Measurements from ENCODE around the gene B3GNT3.
"Not testable (repeated sequence)": the region's sequence is repeated elsewhere in the genome, so short reads cannot be mapped to it uniquely, and the experiment has no call there.

B3GNT3 gene

GRCh38 chr19:17798599-17798998 is 3.7 kb downstream of the B3GNT3 start:
- not testable (repeated sequence) for DNase-seq

GRCh38 chr19:17802137-17802858 is 7.4 kb downstream of the B3GNT3 start:
- DNase-seq: no peak

DNA sequence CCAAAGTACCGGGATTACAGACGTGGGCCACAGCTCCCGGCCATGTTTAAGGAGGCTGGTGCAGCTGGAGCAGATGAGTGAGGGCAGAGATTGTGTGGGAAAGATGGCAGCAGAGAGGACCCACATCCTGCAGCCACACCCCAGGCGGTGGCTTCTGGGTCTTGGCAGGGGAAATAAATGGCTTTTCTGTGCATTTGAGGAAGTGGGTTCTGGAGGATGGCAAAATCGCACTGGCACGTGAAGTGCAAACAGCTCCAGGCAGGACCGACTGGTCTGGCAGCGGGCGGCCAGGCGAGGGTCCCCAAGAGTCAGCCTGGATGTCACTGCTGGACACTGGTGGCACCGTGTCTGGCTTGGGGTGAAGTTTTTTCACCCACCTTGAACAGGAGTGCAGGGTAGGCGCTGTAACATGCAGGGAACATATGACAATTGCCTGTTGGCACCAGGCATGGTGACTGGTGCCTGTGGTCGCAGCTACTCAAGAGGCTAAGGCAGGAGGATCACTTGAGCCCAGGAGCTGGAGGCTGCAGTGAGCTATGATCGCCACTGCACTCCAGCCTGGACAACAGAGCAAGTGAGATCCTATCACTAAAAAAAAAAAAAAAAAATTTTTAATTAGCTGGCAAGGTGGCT is 8.4 kb downstream of the B3GNT3 start:
- no peak for DNase-seq

- no peak for DNase-seq
Measured at GRCh38 chr19:17805427-17805826, 10.5 kb downstream of the B3GNT3 start.

DNA sequence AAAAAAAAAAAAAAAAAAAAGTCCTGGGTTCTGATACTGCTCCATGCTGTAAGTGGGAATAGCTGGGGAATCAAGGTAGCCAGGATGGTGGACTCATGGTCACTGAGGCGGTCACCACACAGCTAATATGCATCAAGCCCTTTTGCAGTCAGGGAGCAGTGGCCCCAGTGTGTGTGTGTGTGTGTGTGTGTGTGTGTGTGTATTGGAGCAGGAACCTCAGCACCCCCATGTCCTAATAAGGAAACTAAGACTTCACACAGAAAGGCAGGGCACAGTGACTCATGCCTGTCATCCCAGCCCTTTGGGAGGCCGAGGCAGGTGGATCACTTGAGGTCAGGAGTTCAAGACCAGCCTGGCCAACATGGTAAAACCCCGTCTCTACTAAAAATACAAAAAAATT is 12.0 kb downstream of the B3GNT3 start:
- DNase-seq: no peak

DNA sequence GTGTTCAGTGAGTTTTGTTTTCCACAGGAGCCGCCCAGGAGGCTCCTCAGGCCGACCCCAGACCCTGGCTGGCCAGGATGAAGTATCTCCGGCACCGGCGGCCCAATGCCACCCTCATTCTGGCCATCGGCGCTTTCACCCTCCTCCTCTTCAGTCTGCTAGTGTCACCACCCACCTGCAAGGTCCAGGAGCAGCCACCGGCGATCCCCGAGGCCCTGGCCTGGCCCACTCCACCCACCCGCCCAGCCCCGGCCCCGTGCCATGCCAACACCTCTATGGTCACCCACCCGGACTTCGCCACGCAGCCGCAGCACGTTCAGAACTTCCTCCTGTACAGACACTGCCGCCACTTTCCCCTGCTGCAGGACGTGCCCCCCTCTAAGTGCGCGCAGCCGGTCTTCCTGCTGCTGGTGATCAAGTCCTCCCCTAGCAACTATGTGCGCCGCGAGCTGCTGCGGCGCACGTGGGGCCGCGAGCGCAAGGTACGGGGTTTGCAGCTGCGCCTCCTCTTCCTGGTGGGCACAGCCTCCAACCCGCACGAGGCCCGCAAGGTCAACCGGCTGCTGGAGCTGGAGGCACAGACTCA is 12.9 kb downstream of the B3GNT3 start:
- DNase-seq: no peak

- no peak for DNase-seq
Measured at GRCh38 chr19:17811103-17811502, 16.2 kb downstream of the B3GNT3 start.

DNA sequence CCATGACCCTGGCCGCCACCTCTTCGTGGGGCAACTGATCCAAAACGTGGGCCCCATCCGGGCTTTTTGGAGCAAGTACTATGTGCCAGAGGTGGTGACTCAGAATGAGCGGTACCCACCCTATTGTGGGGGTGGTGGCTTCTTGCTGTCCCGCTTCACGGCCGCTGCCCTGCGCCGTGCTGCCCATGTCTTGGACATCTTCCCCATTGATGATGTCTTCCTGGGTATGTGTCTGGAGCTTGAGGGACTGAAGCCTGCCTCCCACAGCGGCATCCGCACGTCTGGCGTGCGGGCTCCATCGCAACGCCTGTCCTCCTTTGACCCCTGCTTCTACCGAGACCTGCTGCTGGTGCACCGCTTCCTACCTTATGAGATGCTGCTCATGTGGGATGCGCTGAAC is 16.7 kb downstream of the B3GNT3 start:
- DNase-seq: no peak

- no peak for DNase-seq
Measured at GRCh38 chr19:17812099-17812498, 17.2 kb downstream of the B3GNT3 start.

GRCh38 chr19:17817668-17818363 is 22.9 kb downstream of the B3GNT3 start:
- DNase-seq: no peak

DNA sequence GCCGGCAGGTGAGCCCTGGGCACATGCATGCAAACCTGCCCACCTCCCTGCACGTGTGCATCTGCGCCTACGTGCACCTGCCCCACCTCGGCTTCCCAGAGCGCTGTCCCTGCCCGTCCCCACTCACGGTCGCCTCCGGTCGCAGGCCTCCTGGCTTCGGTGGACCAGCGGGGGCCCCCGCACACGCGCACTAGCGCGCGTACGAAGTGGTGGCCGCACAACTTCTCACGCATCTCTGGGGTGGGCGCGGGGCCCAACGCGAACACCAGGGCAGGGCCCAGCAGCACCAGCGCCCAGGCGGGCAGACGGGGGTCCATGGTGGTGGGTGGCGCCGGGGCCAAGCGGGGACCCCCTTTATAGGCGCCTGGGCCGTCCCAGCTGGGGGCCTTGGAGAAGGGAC is 26.3 kb downstream of the B3GNT3 start, which contains the start of gene INSL3:
TSS of gene INSL3 (minus strand) at position 330 of the 400 bp plus-strand sequence. CDS start at position 317, 13 bp downstream.
- no peak for DNase-seq

- DNase-seq: no peak
Measured at GRCh38 chr19:17824339-17824738, 29.4 kb downstream of the B3GNT3 start.

GRCh38 chr19:17826508-17827056 is 31.6 kb downstream of the B3GNT3 start:
- DNase-seq: no peak

DNA sequence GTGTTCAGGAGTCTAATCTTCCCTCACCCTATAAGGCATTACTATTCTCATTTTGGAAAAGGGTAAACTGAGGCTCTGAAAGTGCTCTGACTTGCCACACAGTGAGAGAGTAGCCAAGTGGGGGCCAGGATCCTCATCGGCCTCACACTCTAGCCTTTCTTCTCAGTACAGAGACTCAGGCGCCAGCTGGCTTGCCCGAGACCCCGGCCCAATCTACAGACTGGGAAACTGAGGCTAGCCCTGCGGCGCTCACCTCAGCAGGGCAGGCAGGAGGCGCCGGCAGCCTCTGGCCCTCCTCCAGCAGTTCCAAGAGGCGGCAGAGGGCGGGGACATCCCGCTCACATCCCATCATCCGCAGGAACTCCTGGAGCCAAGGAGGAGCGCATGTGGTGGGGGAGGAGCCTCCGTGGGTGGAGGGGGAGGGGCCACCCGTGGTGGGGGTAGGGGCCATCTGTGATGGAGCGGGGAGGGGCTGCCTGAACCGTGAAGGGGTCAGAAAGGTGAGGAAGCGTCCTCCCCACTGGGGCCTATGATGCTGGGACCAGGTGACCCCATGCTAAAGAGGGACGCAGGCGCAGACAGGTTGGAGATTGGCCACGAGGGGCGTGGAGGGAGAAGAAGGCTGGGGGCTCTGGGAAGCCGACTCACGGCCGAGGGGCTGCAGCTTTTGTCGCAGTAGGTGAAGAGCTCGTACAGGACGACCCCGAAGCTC is 35.1 kb downstream of the B3GNT3 start:
- DNase-seq: no peak

- no peak for DNase-seq
Measured at GRCh38 chr19:17830567-17831418, 35.9 kb downstream of the B3GNT3 start.

DNA sequence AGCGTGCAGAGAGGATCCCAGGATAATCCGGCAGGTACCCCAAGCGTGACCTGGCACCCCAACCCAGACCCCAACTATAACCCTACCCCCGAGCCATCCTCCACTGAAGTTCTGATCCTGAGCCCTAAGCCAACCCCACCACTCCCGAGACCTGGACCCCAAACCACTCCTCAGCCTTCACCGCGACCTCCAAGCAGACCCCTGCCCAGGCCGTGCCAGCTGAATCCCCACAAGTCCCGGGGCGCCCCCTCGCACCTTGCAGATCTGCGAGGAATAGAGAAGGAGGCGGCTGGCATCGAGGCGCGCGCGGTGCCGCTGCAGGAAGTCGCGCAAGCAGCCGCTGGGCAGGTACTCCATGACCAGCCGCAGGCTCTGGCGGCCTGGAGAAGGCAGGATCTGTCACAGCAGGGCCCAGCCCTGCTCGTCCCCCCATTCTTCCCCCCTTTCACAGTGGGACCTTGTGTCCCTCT is 36.5 kb downstream of the B3GNT3 start:
- DNase-seq: no peak

DNA sequence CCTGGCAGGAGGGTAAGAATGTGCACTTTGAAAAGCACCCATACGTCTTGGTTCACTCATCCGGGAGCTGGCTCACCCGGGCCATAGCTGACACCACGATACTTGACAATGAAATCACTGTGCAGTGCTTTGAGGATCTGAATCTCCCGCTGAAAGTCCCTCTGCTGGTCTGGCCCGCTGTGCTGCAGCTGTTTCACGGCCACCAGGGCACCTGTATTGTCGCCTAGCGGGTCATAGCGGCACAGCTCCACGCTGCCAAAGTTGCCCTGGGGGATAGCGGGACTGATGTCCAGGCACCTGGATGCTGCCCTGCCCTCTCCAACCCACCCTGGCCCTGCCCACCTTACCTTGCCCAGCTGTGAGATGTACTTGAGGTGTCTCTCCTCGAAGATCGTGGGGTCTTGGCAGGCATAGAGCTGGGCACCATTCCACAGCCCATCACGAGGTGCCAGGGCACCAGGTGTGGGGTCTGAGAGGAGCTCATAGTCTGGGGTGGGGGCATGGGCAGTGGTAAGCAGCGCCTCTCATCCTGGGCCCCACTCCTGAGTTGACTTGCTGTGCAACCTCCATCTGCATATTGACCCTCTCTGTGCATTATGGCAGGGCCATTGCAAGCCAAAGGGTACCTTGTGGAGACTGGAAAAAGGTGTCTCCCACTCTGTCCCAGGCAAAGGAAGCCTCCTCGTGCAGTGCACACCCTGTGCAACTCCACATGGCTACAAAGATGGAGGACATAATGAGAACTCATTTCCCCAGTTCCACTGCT is 37.7 kb downstream of the B3GNT3 start:
- no peak for DNase-seq

DNA sequence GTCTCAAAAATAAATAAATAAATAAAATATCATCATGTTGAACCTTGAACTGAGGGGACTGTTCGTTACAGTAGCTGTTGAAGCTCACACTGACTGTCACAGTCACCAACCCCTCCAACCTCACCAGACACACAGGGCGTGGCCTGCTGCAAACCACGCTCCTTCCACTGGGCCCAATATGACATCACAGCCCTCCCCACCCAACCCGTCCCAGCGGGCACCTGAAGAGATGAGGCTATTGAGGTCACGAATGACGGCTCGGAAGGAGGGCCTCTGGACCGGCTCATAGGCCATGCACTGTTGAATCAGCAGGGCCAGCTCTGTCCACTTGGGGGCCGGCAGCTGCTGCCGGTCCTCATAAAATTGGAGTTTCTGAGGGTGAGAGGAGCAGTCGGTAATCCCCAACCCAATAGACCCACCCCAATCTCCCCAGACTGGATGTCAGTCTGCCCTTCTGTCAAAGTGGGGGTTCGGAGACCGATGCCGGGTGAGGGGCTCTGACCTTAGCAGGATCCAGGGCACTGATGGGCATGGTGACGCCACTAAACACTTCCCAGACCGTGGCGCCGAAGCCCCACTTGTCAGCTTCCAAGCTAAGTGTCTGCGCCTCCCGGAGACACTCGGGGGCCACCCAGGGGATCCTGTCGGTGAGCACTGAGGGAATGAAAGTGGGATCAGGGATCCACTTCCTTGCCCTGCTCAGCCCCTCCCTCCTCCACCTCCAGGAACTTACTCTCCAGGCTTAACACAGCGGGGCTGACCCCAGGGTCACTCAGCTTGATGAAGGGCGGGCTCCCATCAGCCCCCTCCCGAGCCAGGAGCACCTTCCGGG is 39.6 kb downstream of the B3GNT3 start:
- no peak for DNase-seq

DNA sequence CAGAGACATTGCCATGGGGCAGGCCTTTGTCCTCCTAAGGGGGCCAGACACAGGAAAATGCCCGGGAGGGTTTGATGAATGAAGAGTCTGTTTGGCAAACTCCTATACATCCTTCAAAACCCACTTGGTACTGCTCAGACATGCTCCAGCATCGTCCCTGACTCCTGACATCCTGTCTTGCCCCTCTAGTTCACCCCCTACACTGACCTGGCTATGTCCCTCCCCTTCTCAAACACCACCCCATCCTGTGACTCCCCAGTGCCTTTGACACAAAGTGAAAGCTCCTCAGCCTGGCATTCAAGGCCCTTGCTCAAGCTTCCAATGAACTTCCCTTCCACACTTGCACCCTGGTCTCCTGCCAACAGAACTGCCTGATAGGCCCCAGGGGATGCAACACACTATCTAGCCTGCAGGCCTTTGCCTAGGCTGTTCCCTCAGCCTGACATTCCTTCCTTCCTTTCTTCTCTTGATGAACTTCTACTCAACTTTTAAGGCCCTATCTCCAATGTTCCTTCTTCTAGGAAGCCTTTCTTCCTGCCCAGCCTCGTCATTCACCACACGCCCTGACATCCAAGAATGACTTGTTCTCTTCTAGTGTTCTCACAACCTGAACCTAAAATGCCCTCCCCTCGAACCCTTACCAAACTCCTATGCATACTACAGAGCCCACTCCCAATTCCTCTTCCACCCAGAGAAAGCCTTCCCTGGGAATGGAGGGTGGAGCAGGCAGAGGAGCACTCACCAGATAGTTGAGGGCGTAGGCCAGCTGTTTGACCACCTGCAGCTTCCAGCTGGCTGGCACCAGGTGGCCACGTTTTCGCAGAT is 40.5 kb downstream of the B3GNT3 start:
- no peak for DNase-seq

All from KG1 (cell line).